MCF 10A (cell line): ENCODE data around the gene ACTR5. TPM values are rescaled to one million over a fixed set of nuclear protein-coding genes. Genes with fewer than 3 reads are reported as not detected.
A peak's percentile ranks its signal among the peaks of the same experiment; 100 is the strongest.

Experiments
- BruUV-seq: library from RNA; stranded (reverse); fragments of 400-500 nt; replicated peaks from 2 replicates; lab custom pipeline; 2021; lab: Mats Ljungman, UMichigan
- CTCF ChIA-PET: fragments of 300-600 bp; sonication (Branson Sonifier 250); formaldehyde crosslinking; extraction: SDS; loops from one replicate; lab custom pipeline; 2021; ENCODE audit warnings: antibody characterized with exemption, inconsistent platforms; lab: Yijun Ruan, JAX
- POLR2A ChIA-PET: fragments of 300-600, 350-650 bp; sonication (Branson Sonifier 250); formaldehyde crosslinking; extraction: SDS; loops from one replicate; lab custom pipeline; 2020; ENCODE audit warnings: antibody characterized with exemption, inconsistent platforms; lab: Yijun Ruan, JAX
- DNase-seq: peaks from one replicate; pipeline ENCODE4 v3.0.0-alpha.2; 2018; ENCODE audit not compliant: unreplicated experiment
- H3K27ac Mint-ChIP-seq: one replicate; pipeline ENCODE4 v1.8.0; 2022; ENCODE audit warnings: mild to moderate bottlenecking, low read depth, mixed read lengths; ENCODE audit not compliant: unreplicated experiment
- H3K27me3 Mint-ChIP-seq: one replicate; pipeline ENCODE4 v1.8.0; 2022; ENCODE audit warnings: mixed read lengths; ENCODE audit not compliant: insufficient read depth, unreplicated experiment
- H3K36me3 Mint-ChIP-seq: one replicate; pipeline ENCODE4 v1.8.0; 2022; ENCODE audit warnings: mild to moderate bottlenecking, moderate library complexity, mixed read lengths; ENCODE audit not compliant: insufficient read depth, unreplicated experiment
- H3K4me1 Mint-ChIP-seq: one replicate; pipeline ENCODE4 v1.8.0; 2022; ENCODE audit warnings: mixed read lengths; ENCODE audit not compliant: insufficient read depth, unreplicated experiment
- H3K4me3 Mint-ChIP-seq: one replicate; pipeline ENCODE4 v1.8.0; 2022; ENCODE audit warnings: mild to moderate bottlenecking, moderate library complexity, mixed read lengths; ENCODE audit not compliant: unreplicated experiment
- H3K9me3 Mint-ChIP-seq: one replicate; pipeline ENCODE4 v1.8.0; 2022; ENCODE audit warnings: mixed read lengths; ENCODE audit not compliant: unreplicated experiment
- intact Hi-C: fragments of 100-400 bp; cut with micrococcal nuclease; formaldehyde crosslinking; loops from 2 replicates; pipeline ENCODE4 v1.14.1; 2022
- total RNA-seq: library from RNA; stranded (reverse); gene quantifications from 2 replicates; pipeline ENCODE4 v1.2.3, GENCODE V29; 2022
- TF ChIP-seq, protein P1 (sequence below): fragments of 200-600 bp; IDR thresholded peaks from one replicate; pipeline ENCODE4 v1.8.0; 2022; ENCODE audit warnings: antibody characterized with exemption, mild to moderate bottlenecking; ENCODE audit not compliant: unreplicated experiment

Gene ACTR5
- total RNA-seq, 1 experiment from 2014 or later = 6.0 TPM

DNA sequence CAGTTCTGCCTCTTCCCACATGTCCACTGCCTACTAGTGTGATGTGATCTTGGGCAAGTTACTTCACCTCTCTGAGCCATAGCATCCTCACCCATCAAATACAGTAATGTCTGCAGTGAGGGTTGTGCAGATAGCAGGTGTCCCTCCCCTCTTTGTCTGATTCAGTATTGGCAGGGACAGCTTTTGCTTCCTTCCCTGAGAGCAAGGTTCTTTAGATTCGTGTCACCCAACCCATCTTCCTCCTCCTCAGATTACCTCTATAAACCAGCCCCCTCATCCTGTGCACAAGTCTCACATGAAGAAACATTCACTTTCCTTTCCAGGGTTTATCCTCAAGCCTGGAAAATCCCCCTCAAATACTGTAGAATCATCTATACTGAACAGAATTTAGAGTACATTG, 15.4 kb downstream of the ACTR5 start:
- Mint-ChIP-seq H3K9me3 (no peaks in the 10 kb centered on the region), H3K27me3 (no peaks in the 10 kb centered on the region), H3K27ac (no peak overlapping the region), H3K4me1 (peaks cover 16% of the 10 kb centered on the region), H3K36me3 (peaks cover 51% of the 10 kb centered on the region), H3K4me3 (no peak overlapping the region)
- BruUV-seq = no TSS peak
- TF ChIP-seq, protein P1, sequence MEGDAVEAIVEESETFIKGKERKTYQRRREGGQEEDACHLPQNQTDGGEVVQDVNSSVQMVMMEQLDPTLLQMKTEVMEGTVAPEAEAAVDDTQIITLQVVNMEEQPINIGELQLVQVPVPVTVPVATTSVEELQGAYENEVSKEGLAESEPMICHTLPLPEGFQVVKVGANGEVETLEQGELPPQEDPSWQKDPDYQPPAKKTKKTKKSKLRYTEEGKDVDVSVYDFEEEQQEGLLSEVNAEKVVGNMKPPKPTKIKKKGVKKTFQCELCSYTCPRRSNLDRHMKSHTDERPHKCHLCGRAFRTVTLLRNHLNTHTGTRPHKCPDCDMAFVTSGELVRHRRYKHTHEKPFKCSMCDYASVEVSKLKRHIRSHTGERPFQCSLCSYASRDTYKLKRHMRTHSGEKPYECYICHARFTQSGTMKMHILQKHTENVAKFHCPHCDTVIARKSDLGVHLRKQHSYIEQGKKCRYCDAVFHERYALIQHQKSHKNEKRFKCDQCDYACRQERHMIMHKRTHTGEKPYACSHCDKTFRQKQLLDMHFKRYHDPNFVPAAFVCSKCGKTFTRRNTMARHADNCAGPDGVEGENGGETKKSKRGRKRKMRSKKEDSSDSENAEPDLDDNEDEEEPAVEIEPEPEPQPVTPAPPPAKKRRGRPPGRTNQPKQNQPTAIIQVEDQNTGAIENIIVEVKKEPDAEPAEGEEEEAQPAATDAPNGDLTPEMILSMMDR = no peak
- DNase-seq = no peak
- ChIA-PET POLR2A (interaction anchor here (0.7 to 1.9 kb wide), 2 partner anchors 94 to 107 kb away, joined by 3 to 6 read pairs; no protein-coding TSS in a partner anchor), CTCF (interaction anchor here (1.1 to 19.6 kb wide), 7 partner anchors 13 to 310 kb away, joined by 3 to 389 read pairs (median 25); partner anchors contain the start of gene ACTR5)
- intact Hi-C loops = no loop called here

DNA sequence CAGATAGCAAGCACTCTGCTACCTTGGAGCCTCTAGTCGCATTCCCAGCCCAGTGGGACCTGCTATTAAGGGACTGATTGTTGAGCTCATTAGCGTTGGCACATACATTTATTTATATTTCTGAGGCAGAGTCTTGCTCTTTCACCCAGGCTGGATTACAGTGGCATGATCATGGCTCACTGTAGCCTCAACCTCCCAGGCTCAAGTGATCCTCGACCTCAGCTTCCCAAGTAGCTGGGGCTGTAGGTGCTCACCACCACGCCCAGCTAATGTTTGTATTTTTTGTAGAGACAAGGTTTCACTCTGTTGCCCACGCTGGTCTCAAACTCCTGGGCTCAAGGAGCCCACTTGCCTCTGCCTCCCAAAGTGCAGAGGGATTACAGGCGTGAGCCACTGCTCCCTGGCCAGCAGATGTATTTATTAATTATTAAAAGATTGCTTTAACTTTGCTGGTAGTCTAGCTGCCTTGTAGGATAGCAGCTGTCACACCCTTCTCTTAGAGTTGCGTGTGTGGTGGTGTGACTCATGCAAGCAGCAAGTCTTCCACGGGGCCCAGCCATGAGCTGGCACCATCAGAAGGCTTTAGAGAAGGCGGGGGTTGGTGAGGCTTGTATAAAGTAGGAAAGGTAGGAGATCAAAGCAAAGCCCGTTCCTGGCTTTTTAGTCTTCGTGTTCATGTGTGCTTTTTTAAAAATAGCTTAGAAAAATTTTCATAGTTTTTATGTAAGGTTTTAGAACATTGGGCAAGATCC, 16.5 kb downstream of the ACTR5 start:
- ChIA-PET POLR2A (interaction anchor here (0.6 to 4.4 kb wide), 12 partner anchors 13 to 198 kb away, joined by 3 to 36 read pairs (median 4); partner anchors contain the start of genes ACTR5 and DHX35), CTCF (interaction anchor here (0.6 to 19.6 kb wide), 18 partner anchors 11 to 721 kb away, joined by 3 to 389 read pairs (median 4); partner anchors contain the start of genes ACTR5 and FAM83D)
- peak; percentile 87 for DNase-seq
- no peak overlapping the region for H3K27ac Mint-ChIP-seq
- BruUV-seq = no TSS peak
- H3K36me3 Mint-ChIP-seq = peaks cover 51% of the 10 kb centered on the region
- TF ChIP-seq, protein P1 = no peak
- no peak overlapping the region for H3K4me3 Mint-ChIP-seq
- H3K4me1 Mint-ChIP-seq = peaks cover 16% of the 10 kb centered on the region
- intact Hi-C loops = no loop called here
- no peaks in the 10 kb centered on the region for H3K9me3 Mint-ChIP-seq
- H3K27me3 Mint-ChIP-seq = no peaks in the 10 kb centered on the region

DNA sequence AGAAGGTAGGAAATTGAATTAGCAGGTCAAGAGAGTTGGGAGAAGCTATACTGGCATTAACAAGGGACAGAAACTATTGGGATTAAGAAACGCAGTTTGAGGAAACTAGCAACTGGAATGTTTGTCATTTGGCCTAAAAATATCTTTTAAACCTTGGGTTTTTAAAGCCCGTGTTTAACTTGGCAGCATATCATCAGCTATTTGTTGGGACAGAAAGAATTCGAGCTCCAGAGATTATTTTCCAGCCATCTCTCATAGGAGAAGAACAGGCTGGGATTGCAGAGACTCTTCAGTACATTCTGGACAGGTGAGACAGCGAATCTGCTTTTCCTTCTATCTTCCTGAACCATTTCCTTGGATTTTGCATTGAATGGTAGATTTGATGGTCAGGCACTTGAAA, 17.8 kb downstream of the ACTR5 start:
- CTCF ChIA-PET = interaction anchor here (0.5 to 19.6 kb wide), 12 partner anchors 15 to 444 kb away, joined by 3 to 389 read pairs (median 4); partner anchors contain the start of gene ACTR5
- POLR2A ChIA-PET = interaction anchor here (0.6 to 4.4 kb wide), 6 partner anchors 10 to 132 kb away, joined by 3 to 36 read pairs (median 5); partner anchors contain the start of gene ACTR5
- BruUV-seq = no TSS peak
- H3K4me1 Mint-ChIP-seq = peaks cover 16% of the 10 kb centered on the region
- no peaks in the 10 kb centered on the region for H3K27me3 Mint-ChIP-seq
- H3K36me3 Mint-ChIP-seq = peaks cover 46% of the 10 kb centered on the region
- no peak overlapping the region for H3K27ac Mint-ChIP-seq
- intact Hi-C loops = no loop called here
- TF ChIP-seq, protein P1 = no peak
- no peak for DNase-seq
- no peaks in the 10 kb centered on the region for H3K9me3 Mint-ChIP-seq
- H3K4me3 Mint-ChIP-seq = no peak overlapping the region
